C4-2B (cell line): ENCODE measurements around the gene PMPCB.

Source experiments
- H3K27ac ChIP-seq: fragments of 450-650 bp; 2 replicates; pipeline ENCODE4 v1.5.1; 2017
- CTCF ChIP-seq: fragments of 450-650 bp; conservative IDR thresholded peaks from 2 replicates; pipeline ENCODE4 v1.5.1; 2017; ENCODE audit warnings: mild to moderate bottlenecking
- ZFX ChIP-seq: fragments of 450-650 bp; IDR thresholded peaks from 2 replicates; pipeline ENCODE4 v1.6.1; 2017

PMPCB gene

DNA sequence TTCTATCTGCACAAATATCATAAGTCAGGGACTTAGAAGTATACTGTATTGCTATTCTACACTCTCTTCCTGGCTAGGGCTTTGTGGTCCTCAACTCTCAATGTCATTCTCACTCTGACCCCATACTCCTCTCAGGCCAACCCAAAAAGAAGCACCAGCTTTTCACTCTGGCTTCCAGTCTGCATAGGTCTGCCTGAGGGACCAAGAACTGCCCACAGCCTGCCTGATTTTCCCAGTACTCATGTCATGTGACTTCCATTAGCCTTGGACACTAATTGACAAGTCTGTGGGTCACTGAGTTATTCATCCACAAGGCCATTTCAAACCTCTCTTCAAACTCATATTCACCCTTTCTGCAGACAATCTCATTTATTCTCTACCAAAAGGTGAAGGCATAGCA lies 19.8 kb downstream of the PMPCB start:
- H3K27ac ChIP-seq: no peak overlapping the region
- TF ChIP-seq CTCF: no peak
- TF ChIP-seq ZFX: no peak

DNA sequence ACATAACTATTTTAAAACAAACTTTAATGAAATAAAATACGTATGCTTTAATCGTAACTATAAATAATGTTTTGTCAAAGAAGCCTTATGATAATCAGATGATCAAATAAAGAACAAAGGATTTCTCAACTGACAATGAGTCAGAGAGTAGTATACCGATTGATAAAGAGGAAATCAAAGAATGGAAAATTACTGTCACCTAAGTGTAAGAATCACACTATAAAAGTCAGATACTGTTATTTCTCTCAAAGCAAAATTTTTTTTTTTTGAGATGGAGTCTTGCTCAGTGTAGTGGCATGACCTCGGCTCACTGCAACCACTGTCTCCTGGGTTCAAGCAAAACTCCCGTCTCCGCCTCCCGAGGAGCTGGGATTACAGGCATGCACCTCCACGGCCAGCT lies 28.5 kb downstream of the PMPCB start:
- H3K27ac ChIP-seq: no peak overlapping the region
- TF ChIP-seq CTCF: no peak
- no peak for TF ChIP-seq ZFX

DNA sequence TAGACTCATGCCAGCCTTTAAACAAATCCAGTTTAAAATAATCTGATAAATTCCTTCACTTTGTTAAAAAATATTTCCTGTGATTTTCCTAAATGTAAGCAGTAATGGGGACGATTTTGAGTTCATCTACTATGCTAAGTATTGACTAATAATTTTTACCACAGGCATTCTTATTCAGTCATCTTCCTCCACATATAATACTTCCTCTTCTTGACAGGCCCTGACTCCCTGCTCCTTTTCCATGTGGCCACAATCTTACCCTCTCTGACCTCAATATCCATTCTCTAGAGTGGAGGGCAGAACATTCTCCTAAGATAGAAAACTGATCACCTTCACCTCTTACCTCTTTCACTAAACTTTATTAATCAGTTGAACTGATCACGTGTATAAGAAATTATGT lies 39.5 kb downstream of the PMPCB start:
- no peak overlapping the region for H3K27ac ChIP-seq
- TF ChIP-seq CTCF (no peak), ZFX (no peak)

GRCh38 chr7:103338864-103339263 lies 41.6 kb downstream of the PMPCB start:
- TF ChIP-seq ZFX (no peak), CTCF (no peak)
- H3K27ac ChIP-seq: no peak overlapping the region

GRCh38 chr7:103341466-103341865 lies 44.2 kb downstream of the PMPCB start:
- TF ChIP-seq ZFX: no peak
- no peak for TF ChIP-seq CTCF

GRCh38 chr7:103343332-103343731 lies 46.1 kb downstream of the PMPCB start:
- TF ChIP-seq ZFX (no peak), CTCF (no peak)
- H3K27ac ChIP-seq: no peak overlapping the region; the same call in 1 of the 2 replicates

More at GRCh38 chr7:103341466-103341865, 44.2 kb downstream of the PMPCB start:
- no peak overlapping the region for H3K27ac ChIP-seq

DNA sequence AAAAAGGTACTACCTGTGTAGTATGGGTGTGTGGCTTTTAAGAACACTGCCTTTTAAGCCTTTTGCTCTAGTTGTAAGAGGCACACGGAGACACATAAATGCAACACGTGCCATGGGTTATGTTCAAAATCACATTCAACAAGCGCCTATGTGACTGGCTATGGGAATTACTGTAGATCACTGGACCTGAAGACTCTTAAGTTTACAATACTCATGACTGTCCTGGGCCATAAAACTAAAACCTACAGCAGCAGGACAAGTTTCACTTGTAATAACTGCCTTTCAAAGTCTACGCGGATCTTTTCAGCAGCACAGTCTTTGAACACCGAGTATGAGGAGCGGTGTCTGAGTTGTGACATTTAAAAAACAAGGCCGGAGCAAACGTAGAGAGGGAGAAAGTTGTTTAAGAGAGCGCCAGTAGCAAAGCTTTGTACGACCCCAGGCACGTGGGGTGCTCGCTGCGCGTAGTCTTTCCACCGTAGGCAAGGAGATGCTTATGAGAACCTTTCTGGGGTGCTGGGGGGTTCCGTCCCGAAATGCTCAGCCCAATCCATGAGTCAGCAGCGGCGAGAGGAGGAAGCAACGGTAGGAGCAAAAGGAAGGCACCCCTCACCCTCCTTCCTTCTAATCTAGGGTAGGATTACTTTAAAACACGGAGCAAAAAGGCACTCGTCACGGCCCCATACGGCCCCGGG lies 46.7 kb downstream of the PMPCB start:
- H3K27ac ChIP-seq: peak overlapping the region; percentile 98
- TF ChIP-seq ZFX (no peak), CTCF (no peak)
